DMS79 (cell line): ENCODE measurements around the gene LRRC27.
"Not testable (repeated sequence)": the region's sequence is repeated elsewhere in the genome, so short reads cannot be mapped to it uniquely, and the experiment has no call there.

Experiments used
- DNase-seq: peaks from one replicate; lab custom pipeline; 2025; lab: John Stamatoyannopoulos, UW

LRRC27 gene

DNA sequence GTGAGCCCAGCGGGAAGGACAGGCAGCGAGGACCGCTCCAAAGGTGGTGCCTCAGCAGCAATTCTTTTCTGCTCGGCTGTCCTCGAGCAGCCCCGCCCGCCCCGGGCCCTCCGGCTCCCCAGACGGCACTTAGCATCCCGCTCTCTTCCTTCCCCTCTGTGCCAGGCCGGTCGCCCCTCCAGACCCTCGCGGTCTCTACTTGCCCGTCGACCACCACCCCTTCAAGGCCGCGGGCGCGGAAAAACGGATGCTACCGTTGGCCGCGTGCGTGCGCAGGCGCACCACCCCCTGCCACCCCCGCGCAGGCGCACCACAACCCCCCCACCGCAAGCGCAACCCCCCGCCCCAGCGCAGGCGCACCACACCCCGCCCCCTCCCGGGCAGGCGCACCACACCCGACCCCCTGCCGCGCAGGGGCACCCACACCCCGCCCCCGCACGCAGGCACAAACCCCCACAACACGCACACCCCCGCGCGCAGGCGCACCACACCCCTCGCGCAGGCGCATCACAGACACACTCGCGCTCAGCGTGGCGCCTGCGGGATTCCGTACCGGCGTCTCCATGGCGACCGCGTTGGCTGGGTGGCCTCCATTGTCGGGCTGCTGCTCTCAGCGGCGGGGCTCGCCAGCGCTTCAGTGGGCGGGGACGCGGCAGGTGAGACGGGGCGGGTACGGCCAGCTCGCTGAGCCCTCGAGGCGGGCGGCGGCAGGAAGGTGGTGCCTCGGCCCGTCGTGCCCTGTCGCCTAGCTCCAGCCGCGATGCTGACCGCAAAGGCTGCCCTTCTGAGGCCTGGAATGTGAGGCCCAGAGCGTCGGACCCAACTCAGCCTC is at the start of gene LRRC27:
Gene LRRC27, plus strand, starts transcription at position 593 of the 832 bp plus-strand sequence. CDS start 1,332 bp downstream, outside the sequence.
- peak; percentile 84 for DNase-seq

GRCh38 chr10:132282667-132283603 is 49.1 kb upstream of the LRRC27 start:
- DNase-seq: no peak

GRCh38 chr10:132283604-132284382 is 48.2 kb upstream of the LRRC27 start:
- no peak for DNase-seq

DNA sequence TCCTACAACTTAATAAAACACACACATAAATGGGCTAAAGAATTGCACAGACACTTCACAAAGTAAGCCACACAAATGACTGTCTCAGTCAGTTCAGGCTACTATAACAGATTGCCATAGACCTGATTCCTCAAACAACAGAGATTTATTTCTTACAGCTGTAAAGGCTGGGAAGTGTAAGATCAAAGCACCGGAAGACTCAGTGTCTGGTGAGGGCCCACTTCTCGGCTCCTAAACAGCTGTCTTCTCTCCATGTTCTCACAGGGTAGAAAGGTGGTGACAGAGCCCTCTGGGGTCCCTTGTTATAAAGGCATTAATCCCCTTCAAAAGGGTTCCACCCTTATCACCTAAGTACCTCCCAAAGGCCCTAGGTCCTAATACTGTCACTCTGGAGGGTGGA is 42.6 kb upstream of the LRRC27 start:
- DNase-seq: no peak

GRCh38 chr10:132290631-132291030 is 41.4 kb upstream of the LRRC27 start:
- no peak for DNase-seq

GRCh38 chr10:132291826-132292225 is 40.2 kb upstream of the LRRC27 start:
- no peak for DNase-seq

DNA sequence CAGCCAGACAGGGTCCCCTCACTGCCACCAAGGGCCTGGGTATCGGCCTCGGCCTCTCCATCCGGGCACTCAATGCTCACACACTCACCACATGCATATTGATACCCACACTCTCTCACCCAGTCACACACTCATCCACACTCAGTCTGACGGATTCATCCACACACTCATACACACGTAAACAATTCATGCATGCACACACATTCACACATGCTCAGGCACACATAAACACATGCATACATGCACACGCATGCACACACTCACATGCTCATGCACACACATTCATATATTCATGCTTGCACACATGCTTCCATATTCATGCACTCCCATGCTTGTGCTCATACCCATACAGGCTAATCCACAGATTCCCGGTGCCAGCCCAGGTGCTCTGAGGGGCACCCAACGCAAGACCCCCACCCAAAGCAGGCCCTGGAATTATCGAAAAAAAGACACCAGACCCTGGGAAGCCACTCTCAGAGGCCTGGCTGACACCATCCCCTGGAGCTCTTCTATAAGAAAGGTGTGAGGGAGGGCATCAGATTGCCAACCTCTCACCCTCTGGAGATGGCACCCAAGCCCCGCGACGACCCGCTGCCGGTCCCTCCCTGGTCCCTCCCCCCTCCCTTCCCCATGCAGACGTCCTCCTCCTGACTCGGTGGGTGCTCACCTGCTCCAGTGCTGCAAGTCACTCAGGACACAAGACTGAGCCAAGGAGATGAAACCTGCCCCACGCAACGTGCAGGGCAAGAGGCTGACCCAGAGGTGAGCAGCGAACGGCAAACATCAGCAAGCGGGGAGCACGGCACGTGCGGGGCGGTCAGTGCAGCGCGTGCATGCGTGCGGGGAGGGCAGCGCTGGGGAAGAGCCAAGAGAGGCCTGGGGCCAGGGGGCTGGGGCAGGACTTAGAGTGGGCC is 39.4 kb upstream of the LRRC27 start:
- no peak for DNase-seq

DNA sequence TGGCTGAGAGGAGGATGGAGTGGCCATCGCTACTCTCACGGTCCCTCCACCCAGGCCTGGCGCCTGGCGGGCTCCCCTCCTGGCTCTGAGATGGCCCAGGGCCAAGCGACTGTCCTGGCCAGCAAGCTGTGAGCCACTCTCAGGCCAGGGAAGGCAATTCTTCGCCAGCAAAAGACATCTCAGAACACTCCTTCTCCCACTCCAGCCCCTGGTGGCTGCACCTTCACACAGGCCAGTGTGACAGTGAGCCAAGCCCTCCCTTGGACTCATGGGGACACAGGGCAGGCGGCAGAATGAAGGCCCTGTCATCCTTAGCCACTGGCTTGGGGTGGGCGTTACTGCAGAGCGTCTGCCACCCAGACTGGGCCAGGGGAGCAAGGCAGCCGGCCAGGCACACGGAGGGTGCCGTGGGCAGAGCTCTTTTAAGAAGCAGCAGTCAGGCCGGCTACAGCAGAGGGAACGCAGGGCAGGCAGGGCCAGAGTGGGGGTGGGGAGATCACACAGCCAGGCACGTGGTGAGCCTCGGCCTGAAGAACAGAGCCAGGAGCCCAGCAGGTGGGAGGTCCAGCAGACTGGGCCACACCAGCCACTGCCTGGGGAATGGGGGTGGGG is 38.7 kb upstream of the LRRC27 start:
- peak; percentile 11 for DNase-seq

- DNase-seq: no peak
Observed at GRCh38 chr10:132293813-132294520, 38.0 kb upstream of the LRRC27 start.

GRCh38 chr10:132294561-132295318 is 37.3 kb upstream of the LRRC27 start:
- no peak for DNase-seq

DNA sequence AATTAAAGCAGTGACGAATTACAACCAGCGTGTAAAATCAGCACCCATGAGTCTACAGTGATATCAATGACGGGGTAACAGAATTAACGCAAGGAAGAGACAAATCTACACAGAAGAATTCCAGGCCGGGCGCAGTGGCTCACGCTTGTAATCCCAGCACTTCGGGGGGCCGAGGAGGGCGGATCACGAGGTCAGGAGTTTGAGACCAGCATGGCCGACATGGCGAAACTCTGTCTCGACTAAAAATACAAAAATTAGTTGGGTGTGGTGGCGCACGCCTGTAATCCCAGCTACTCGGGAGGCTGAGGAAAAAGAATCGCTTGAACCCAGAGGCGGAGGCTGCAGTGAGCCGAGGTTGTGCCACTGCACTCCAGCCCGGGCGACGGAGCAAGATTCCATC is 36.5 kb upstream of the LRRC27 start:
- DNase-seq: not testable (repeated sequence)

DNA sequence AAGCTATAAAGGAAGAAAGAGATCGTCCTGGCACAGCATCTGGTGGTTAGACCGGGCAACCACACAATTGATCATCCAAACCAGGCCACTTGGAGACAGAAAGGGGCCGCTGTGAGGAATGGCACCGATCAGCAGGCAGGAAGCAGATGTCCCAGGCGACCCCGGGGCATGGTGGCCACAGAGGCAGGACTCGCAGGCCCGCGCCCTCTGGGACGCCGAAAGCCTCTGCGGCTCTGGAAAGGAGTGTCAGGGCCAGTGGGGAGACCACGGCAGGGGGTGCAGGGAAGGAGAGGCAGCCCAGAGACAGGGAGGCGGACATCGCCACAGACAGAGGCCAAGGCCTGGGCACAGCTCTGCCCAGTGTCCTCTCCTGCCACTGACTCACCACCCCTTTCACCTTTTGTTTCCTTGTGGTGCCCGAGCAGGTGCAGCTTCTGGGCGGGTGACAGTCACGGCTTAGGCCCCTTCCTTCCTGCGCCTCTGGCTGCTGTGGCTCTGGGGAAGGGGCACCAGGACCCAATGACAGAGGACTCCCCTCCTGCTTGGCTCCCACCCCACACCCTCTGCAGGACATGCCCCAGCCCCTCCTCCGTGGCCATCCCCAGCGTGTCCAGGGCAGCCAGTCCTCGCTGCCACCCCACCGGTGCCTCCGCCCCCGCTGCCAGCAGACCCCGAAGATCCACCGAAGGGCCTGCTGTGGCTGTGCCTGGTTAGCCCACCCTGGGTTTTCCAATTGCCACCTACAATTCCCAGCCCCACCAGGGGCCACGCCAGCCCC is 35.1 kb upstream of the LRRC27 start:
- DNase-seq: no peak

GRCh38 chr10:132297526-132297925 is 34.5 kb upstream of the LRRC27 start:
- DNase-seq: peak; percentile 50

DNA sequence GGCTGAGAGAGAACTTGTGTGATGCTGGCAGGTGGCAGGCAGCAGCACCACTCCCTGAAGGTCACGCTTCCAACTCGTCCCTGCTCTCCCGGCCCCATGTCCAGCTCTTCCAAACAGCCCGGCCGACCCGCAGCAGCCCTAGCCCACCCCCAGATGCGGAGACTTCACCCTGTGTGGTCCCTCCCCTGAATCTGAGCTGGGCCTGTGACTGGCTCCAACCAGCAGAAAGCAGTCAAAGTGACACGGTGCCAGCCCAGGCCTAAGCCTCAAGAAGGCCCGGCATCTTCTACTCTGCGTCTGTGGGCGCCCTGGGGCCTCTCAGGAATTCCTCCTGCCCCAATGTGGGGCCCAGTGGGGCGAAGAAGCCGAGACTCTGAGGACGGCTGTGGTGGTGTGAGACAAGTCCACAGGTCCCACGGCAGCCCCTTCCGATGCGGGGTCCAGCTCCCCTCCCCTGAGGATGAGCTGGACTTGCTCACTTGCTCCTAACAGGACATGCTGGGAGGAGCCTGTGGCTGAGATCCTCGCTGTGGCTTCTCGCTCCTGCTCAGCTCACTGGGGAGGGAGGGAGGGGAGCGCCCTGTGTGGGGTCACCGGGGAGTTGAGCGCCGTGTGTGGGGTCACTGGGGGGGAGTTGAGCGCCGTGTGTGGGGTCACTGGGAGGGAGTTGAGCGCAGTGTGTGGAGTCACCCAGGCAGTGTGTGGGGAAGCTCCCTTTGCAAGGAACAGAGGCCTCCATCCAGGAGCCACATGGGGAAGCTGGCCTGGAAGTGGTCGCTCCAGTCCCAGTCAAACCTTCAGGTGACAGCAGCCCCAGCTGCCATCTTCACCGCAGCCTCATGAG is 33.7 kb upstream of the LRRC27 start:
- peak; percentile 50 for DNase-seq

- no peak for DNase-seq
Observed at GRCh38 chr10:132299371-132300336, 32.3 kb upstream of the LRRC27 start.

DNA sequence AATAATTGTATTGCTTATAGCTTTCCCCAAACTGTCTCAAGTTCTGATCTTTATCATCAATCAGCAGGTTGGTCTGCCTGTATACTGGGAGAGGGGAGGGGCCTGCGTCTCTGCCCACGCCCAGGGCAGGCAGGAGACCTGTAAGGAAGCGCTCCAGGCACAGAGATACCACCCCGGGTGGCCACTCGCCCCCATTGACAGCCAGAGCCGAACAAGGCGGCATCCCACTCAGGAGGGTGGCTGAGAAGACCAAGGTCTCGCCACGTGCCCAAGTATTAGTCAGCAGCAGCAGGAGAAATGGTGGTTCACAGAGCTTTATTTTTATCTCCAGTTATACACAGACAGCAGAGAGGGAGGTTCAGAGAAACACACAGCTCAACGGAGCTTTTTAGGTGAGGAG is 31.4 kb upstream of the LRRC27 start:
- no peak for DNase-seq
